Measurements from ENCODE around the gene METRNL.

- no peak for TF ChIP-seq EZH2phosphoT487 (conservative IDR thresholded peaks at IDR 0.05; ENCODE audit: low read length)
- TF ChIP-seq CTCF (IDR thresholded peaks at IDR 0.05; ENCODE audit: insufficient read depth, low read length, poor library complexity, severe bottlenecking) = no peak
Observed at GRCh38 chr17:83075270-83075880, 4.0 kb upstream of the METRNL start.

Measured in SU-DHL-6 (cell line).